K562 (cell line): ENCODE data around the gene MAP1A. TPM values are rescaled to one million over a fixed set of nuclear protein-coding genes. Genes with fewer than 3 reads are reported as not detected.
A peak's percentile ranks its signal among the peaks of the same experiment; 100 is the strongest.

Experiments used
- BMI1 ChIP-seq: fragments of 150-350 bp; IDR thresholded peaks from 2 replicates; pipeline ENCODE4 v1.6.1; 2014; ENCODE audit warnings: low read length
- CBFA2T3 ChIP-seq: fragments of 450-650 bp; IDR thresholded peaks from 2 replicates; pipeline ENCODE4 v1.6.1; 2017
- CEBPB ChIP-seq: fragments of 450-650 bp; IDR thresholded peaks from 2 replicates; pipeline ENCODE4 v1.6.1; 2016; ENCODE audit warnings: missing genetic modification characterization, missing compliant biosample characterization
- CHCHD3 ChIP-seq: fragments of 250-450 bp; sonication (Bioruptor Pico); IDR thresholded peaks from 2 replicates; pipeline ENCODE4 v2.1.2; 2022; ENCODE audit warnings: mild to moderate bottlenecking
- DDX20 ChIP-seq: fragments of 450-650 bp; IDR thresholded peaks from 2 replicates; pipeline ENCODE4 v1.6.1; 2016; ENCODE audit warnings: missing genetic modification characterization, low read depth, mild to moderate bottlenecking, missing compliant biosample characterization, moderate library complexity
- EP300 ChIP-seq: IDR thresholded peaks from 2 replicates; pipeline ENCODE4 v1.6.1; 2012; ENCODE audit warnings: low read length, improper control_type of control experiment
- FOXJ2 ChIP-seq: fragments of 200-800 bp; sonication (Bioruptor generic); IDR thresholded peaks from 2 replicates; pipeline ENCODE4 v1.6.1; 2016; ENCODE audit warnings: missing genetic modification characterization, missing compliant biosample characterization
- FOXP1 ChIP-seq: sonication (generic); formaldehyde crosslinking; IDR thresholded peaks from 2 replicates; pipeline ENCODE4 v1.8.0; 2022; ENCODE audit warnings: mild to moderate bottlenecking, missing genetic modification reagents
- HEY1 ChIP-seq: fragments of 250-450 bp; sonication (Bioruptor Pico); IDR thresholded peaks from 2 replicates; pipeline ENCODE4 v1.5.0; 2020; ENCODE audit warnings: mild to moderate bottlenecking, moderate library complexity, borderline replicate concordance
- KLF16 ChIP-seq: IDR thresholded peaks from 2 replicates; pipeline ENCODE4 v1.6.1; 2016; ENCODE audit warnings: antibody characterized with exemption
- LEF1 ChIP-seq: fragments of 450-650 bp; IDR thresholded peaks from 2 replicates; pipeline ENCODE4 v1.6.1; 2016; ENCODE audit warnings: mild to moderate bottlenecking
- NEUROD1 ChIP-seq: fragments of 150-350 bp; IDR thresholded peaks from 2 replicates; pipeline ENCODE4 v1.6.1; 2014; ENCODE audit warnings: borderline replicate concordance, low read length, low read depth; ENCODE audit not compliant: partially characterized antibody
- NR2C2 ChIP-seq, 2 experiments: fragments of 200-800 bp in 1 of 2; sonication (Bioruptor generic) in 1 of 2; sonication (generic) in 1 of 2; formaldehyde crosslinking in 1 of 2; IDR thresholded peaks; 2 replicates each; pipeline versions ENCODE4 v1.6.1 to v1.8.0; 2016 to 2022; ENCODE audit warnings: mild to moderate bottlenecking in 1 of 2, missing compliant biosample characterization in 1 of 2, missing genetic modification characterization in 1 of 2, missing genetic modification reagents in 1 of 2
- RBBP5 ChIP-seq: fragments of 200-600 bp; sonication (generic); IDR thresholded peaks from 2 replicates; pipeline ENCODE4 v1.6.1; 2012; ENCODE audit warnings: borderline replicate concordance, mild to moderate bottlenecking, low read length, control low read depth, inconsistent platforms; ENCODE audit not compliant: insufficient read depth, poor library complexity, severe bottlenecking
- RBFOX2 ChIP-seq: fragments of 200-400 bp; formaldehyde crosslinking; IDR thresholded peaks from 2 replicates; pipeline ENCODE4 v1.6.1; 2017; ENCODE audit warnings: low read depth, mild to moderate bottlenecking, low read length, moderate library complexity
- RFX1 ChIP-seq: fragments of 450-650 bp; IDR thresholded peaks from 2 replicates; pipeline ENCODE4 v1.6.1; 2016; ENCODE audit warnings: mild to moderate bottlenecking, moderate library complexity
- TRIM24 ChIP-seq, 2 experiments: fragments of 450-650 bp; IDR thresholded peaks; 2 replicates each; pipeline ENCODE4 v1.6.1; 2016
- YY1 ChIP-seq, 3 experiments: IDR thresholded peaks; 2 replicates each; pipeline ENCODE4 v1.6.1; 2011; ENCODE audit warnings: low read length in 2 of 3, mild to moderate bottlenecking in 2 of 3, moderate library complexity in 2 of 3, borderline replicate concordance in 1 of 3, control low read depth in 1 of 3, low read depth in 1 of 3; ENCODE audit not compliant: insufficient read depth in 3 of 3, insufficient replicate concordance in 2 of 3, control insufficient read depth in 1 of 3, insufficient read length in 1 of 3; ENCODE audit errors: extremely low read depth in 1 of 3
- ZNF316 ChIP-seq: fragments of 450-650 bp; IDR thresholded peaks from 2 replicates; pipeline ENCODE4 v1.6.1; 2016
- ZNF354B ChIP-seq: fragments of 250-450 bp; sonication (Bioruptor Pico); IDR thresholded peaks from 2 replicates; pipeline ENCODE4 v1.4.0; 2020
- ZNF639 ChIP-seq, 2 experiments: fragments of 200-800 bp in 1 of 2; sonication (Bioruptor generic) in 1 of 2; sonication (generic) in 1 of 2; formaldehyde crosslinking in 1 of 2; IDR thresholded peaks in 1 of 2; conservative IDR thresholded peaks in 1 of 2; 2 replicates each; pipeline versions ENCODE4 v1.5.0 to v1.6.1; 2016 to 2020; ENCODE audit warnings: missing compliant biosample characterization in 1 of 2, missing genetic modification characterization in 1 of 2, missing genetic modification reagents in 1 of 2
- ZNF766 ChIP-seq: fragments of 200-800 bp; sonication (Bioruptor generic); conservative IDR thresholded peaks from 2 replicates; pipeline ENCODE4 v1.6.1; 2016; ENCODE audit warnings: missing genetic modification characterization, missing compliant biosample characterization
- ZSCAN32 ChIP-seq: fragments of 450-650 bp; formaldehyde crosslinking; IDR thresholded peaks from 2 replicates; pipeline ENCODE4 v1.4.0; 2020; ENCODE audit warnings: mild to moderate bottlenecking, moderate library complexity
- polyA plus RNA-seq, 8 experiments: library from polyadenylated mRNA; depleted of rRNA in 4 of 8; stranded (reverse) in 5 of 8; unstranded in 3 of 8; fragments of >200 nt; fragmentation: Nextera tagmentation in 2 of 8; fragmentation: Illumina TruSeq in 1 of 8; extraction: Ambion mirVana in 2 of 8; extraction: Trizol in 1 of 8; gene quantifications; 2 replicates each; pipeline versions ENCODE4 v1.2.1 to v1.2.3, GENCODE V29; 2011 to 2014; ENCODE audit warnings: inconsistent platforms in 1 of 8, missing spikeins in 1 of 8
- total RNA-seq, 7 experiments: library from RNA; depleted of rRNA in 6 of 7; stranded (reverse); fragments of >200 nt in 6 of 7; fragmentation: Illumina TruSeq in 2 of 7; extraction: Trizol in 2 of 7; gene quantifications; 2 replicates each; pipeline versions ENCODE4 v1.2.1 to v1.2.3, GENCODE V29; 2011 to 2021; ENCODE audit warnings: low replicate concordance in 1 of 7
- TF ChIP-seq, protein P1 (sequence below): sonication (generic); formaldehyde crosslinking; IDR thresholded peaks from 2 replicates; pipeline ENCODE4 v1.8.0; 2023; ENCODE audit warnings: mild to moderate bottlenecking, missing genetic modification reagents

Gene MAP1A
- total and polyA plus RNA-seq, 9 of the 15 experiments (the other 6 are each of a cell fraction or from before 2014, with no cell fraction given): 2.0 to 20.3 (median 7.3) TPM

GRCh38 chr15:43518197-43518761 is 871 bp downstream of the MAP1A start (continued):
- TF ChIP-seq YY1 (IDR thresholded peaks at IDR 0.05; ENCODE audit: borderline replicate concordance in 1 of 3, control insufficient read depth in 1 of 3, extremely low read depth in 1 of 3, insufficient read depth in 3 of 3, insufficient read length in 1 of 3, insufficient replicate concordance in 2 of 3, low read depth in 1 of 3, low read length in 2 of 3): peak in 1 of 3 experiments; percentile 14
- no peak for TF ChIP-seq RFX1
- TF ChIP-seq TRIM24 (IDR thresholded peaks at IDR 0.05): 0 out of 4 replicates have a peak, but pooled peaks of 1 of the 2 experiments have one; percentile 19
- no peak for TF ChIP-seq DDX20 (tag)
- no peak; the same call in 1 of the 2 replicates for TF ChIP-seq EP300
- TF ChIP-seq ZNF639 (CRISPR knock-in tag; conservative IDR thresholded peaks at IDR 0.05 in 1 of 2, IDR thresholded peaks at IDR 0.05 in 1 of 2): 0 out of 4 replicates have a peak, but pooled peaks of 1 of the 2 experiments have one; percentile 24
- TF ChIP-seq KLF16: no peak
- TF ChIP-seq HEY1 (CRISPR knock-in tag): no peak
- TF ChIP-seq ZNF766 (CRISPR knock-in tag): no peak
- no peak for TF ChIP-seq ZSCAN32
- no peak for TF ChIP-seq CEBPB (tag)
- TF ChIP-seq ZNF316: peak; percentile 90
- TF ChIP-seq, protein P1, sequence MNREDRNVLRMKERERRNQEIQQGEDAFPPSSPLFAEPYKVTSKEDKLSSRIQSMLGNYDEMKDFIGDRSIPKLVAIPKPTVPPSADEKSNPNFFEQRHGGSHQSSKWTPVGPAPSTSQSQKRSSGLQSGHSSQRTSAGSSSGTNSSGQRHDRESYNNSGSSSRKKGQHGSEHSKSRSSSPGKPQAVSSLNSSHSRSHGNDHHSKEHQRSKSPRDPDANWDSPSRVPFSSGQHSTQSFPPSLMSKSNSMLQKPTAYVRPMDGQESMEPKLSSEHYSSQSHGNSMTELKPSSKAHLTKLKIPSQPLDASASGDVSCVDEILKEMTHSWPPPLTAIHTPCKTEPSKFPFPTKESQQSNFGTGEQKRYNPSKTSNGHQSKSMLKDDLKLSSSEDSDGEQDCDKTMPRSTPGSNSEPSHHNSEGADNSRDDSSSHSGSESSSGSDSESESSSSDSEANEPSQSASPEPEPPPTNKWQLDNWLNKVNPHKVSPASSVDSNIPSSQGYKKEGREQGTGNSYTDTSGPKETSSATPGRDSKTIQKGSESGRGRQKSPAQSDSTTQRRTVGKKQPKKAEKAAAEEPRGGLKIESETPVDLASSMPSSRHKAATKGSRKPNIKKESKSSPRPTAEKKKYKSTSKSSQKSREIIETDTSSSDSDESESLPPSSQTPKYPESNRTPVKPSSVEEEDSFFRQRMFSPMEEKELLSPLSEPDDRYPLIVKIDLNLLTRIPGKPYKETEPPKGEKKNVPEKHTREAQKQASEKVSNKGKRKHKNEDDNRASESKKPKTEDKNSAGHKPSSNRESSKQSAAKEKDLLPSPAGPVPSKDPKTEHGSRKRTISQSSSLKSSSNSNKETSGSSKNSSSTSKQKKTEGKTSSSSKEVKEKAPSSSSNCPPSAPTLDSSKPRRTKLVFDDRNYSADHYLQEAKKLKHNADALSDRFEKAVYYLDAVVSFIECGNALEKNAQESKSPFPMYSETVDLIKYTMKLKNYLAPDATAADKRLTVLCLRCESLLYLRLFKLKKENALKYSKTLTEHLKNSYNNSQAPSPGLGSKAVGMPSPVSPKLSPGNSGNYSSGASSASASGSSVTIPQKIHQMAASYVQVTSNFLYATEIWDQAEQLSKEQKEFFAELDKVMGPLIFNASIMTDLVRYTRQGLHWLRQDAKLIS (CRISPR knock-in tag): no peak
- TF ChIP-seq RBFOX2: peak; percentile 51
- no peak for TF ChIP-seq BMI1
- peak; percentile 27 for TF ChIP-seq NEUROD1
- TF ChIP-seq FOXJ2 (tag): no peak
- TF ChIP-seq ZNF354B (CRISPR knock-in tag): no peak
- TF ChIP-seq CHCHD3 (CRISPR knock-in tag): no peak
- no peak for TF ChIP-seq RBBP5
- TF ChIP-seq CBFA2T3: peak; percentile 44
- TF ChIP-seq FOXP1: peak; percentile 33; the same call in 1 of the 2 replicates
- no peak for TF ChIP-seq LEF1
- no peak for TF ChIP-seq NR2C2 (CRISPR knock-in tag; IDR thresholded peaks at IDR 0.05)
- 0 out of 2 replicates have a peak, but pooled peaks have one; percentile 29 for TF ChIP-seq NR2C2 (tag; IDR thresholded peaks at IDR 0.05)
